HG03558 (cell line): ENCODE results near the gene PDCD6IP.
"Not testable (repeated sequence)": the region's sequence is repeated elsewhere in the genome, so short reads cannot be mapped to it uniquely, and the experiment has no call there.

Experiments used
- ATAC-seq: cut with Tn5 transposase; IDR thresholded peaks from one replicate; pipeline ENCODE4 v1.9.1; 2021; ENCODE audit warnings: moderate number of reproducible peaks; ENCODE audit not compliant: unreplicated experiment; ENCODE audit errors: extremely low read depth

The PDCD6IP gene

DNA sequence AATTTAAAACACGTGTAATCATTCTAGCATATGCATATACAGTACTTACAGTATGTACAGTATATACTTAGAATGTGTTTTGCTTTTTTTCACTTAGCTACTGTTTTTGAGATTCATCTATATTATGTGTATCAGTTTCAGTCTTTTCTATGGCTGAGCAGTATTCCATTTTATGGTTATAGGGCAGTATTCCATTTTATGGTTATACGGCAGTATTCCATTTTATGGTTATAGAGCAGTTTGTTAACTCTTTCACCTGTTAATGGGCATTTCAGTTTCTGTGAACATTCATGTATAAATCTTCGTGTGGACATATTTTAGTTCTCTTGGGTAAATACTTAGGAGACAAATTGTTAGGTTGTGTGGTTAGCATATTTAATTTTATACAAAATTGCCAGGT lies 40.9 kb downstream of the PDCD6IP start:
- no peak for ATAC-seq

DNA sequence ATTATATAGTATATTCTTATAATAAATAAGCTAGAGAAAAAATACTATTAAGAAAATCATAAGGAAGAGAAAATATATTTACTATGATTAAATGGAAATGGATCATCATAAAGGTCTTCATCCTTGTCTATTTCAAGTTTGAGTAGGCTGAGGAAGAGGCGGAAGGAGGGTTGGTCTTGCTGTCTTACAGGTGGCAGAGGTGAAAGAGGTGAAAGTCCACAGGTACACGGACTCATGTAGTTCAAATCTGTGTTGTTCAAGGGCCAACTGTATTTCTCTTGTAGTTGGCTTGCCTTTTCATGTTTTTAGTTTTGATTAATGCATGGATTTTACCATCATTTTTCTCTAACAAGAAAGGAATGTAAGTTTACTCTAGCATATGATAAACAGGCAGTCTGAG lies 41.7 kb downstream of the PDCD6IP start:
- no peak for ATAC-seq

- no peak for ATAC-seq
These were observed 50.4 kb downstream of the PDCD6IP start for GRCh38 chr3:33848624-33849347.

DNA sequence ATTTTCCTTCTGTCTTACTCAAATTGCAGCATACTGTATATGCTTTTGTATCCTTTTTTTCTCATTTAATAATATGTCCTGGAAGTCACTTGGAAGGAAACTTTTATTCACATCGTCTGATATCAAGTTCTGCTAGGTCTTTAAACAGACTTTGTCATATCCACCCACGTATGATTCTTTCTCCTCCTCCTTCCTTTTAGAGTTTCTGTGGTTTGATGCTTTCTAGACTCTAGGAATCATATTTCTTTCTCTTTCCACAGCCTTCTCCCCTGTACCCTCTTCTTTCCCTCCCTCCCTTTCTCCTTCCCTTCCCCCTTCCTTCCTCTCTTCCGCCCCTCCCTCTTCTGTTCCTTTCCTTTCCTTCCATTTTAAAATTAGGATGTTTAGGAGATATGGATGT lies 52.2 kb downstream of the PDCD6IP start:
- ATAC-seq, result not testable (repeated sequence)

DNA sequence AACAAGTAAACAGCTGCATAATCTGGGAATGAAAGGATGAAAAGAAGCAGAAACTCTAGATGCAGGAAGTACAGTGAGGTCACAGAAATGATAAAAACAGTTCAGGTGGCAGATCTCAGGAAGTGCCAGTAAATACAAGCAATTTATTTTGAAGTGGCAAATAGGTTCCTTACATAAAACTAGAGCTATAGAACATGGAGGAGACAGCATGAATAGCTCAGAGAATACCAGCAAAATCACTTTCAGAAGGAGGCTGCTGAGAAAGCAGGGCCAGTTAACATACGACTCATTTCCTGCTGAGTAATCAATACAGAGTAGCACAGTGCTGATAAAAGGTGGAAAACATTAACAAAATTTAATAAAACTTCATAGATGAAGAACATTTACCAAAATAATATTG lies 57.0 kb downstream of the PDCD6IP start:
- ATAC-seq, result not testable (repeated sequence)

GRCh38 chr3:33855884-33856546 lies 57.6 kb downstream of the PDCD6IP start:
- no peak for ATAC-seq

DNA sequence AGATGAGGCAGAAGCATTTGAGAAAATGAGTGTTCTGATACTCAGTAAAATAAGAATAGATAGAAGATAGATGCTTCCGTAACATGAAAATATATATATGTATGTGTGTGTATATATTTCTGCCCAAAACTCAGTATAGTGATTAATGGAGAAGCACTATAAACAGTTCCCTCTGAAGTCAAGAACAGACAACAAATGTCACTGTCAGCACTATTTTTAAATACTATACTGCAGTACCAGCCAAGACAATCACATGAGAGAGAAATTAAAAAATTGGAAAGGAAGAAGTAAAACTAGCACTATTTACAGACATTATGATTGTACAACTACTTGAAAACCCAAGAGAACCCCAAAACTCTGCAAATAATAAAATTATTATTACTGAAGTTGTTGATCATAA lies 59.3 kb downstream of the PDCD6IP start:
- not testable (repeated sequence) for ATAC-seq

DNA sequence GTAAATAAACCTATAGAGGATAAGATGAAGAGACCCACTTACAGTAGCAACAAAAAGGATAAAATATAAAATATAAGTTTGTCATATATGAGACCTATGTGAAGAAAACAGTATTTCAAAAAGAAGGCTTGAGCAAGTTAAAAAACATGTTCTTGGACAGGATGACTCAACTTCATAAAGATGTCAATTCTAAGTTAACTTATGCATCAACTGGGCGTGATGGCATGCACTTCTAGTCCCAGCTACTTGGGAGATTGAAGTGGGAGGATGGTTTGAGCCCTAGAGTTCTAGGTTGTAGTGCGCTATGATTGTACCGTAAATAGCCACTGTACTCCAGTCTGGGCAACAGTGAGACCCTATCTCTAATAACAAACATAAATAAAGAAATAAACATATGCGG lies 59.7 kb downstream of the PDCD6IP start:
- no peak for ATAC-seq

GRCh38 chr3:33860373-33861050 lies 62.1 kb downstream of the PDCD6IP start:
- ATAC-seq, result no peak

- no peak for ATAC-seq
These were observed 66.7 kb downstream of the PDCD6IP start for GRCh38 chr3:33865133-33865532.

DNA sequence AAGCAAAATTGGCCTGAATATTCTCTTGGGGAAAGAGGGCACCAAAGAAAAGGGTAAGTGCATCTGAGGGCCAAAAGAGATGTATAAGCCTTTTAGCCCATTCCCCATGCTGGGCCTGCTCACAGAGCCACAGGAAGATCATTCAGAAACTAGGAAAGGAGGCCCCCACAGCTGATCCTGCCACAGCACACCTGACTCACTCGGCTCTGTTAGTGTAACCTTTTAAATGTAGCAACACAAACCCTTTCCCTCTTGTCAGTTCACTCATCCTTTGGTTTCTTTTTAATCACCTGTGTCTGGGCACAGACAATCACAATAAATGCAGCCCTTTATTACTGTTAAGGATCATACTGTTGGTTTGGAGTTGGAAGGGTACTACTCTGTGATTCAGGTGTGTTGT lies 69.9 kb downstream of the PDCD6IP start:
- ATAC-seq, result no peak

DNA sequence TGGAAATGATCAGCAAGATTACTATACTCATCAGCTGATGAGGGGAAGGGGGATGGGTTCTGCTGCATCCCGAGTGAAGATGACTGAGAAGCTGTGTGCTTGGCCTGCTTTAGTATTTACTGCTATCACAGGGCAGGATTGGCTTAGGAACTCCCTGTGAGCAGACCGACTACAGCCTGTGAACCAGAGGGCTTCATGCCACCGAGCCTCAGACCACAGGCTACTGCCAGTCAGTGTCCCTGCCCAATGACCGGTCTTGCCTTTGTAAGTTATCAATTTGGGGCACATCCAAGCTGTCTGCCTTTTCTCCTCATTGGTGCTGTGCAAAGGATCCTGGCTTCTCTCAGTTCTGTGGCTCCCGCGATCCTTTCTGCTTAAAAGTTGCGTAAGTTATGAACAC lies 71.5 kb downstream of the PDCD6IP start:
- ATAC-seq, result no peak

DNA sequence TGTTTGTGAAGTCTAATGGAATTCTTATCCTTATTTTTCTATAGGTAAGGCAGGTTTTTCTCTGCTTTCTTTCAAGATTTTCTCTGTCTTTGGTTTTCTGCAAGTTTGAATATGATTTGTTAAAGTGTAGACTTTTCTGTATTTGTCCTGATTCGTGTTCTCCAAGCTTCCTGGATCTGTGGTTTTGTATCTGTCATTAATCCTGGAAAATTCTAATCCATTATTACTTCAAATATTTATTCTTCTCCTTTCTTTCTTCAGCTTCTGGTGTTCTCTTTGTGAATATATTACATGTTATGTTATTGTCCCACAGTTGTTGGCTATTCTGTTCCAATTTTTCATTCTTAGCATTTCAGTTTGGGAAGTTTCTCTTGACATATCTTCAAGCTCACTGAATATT lies 76.4 kb downstream of the PDCD6IP start:
- ATAC-seq, result no peak

GRCh38 chr3:33875680-33876079 lies 77.2 kb downstream of the PDCD6IP start:
- no peak for ATAC-seq

DNA sequence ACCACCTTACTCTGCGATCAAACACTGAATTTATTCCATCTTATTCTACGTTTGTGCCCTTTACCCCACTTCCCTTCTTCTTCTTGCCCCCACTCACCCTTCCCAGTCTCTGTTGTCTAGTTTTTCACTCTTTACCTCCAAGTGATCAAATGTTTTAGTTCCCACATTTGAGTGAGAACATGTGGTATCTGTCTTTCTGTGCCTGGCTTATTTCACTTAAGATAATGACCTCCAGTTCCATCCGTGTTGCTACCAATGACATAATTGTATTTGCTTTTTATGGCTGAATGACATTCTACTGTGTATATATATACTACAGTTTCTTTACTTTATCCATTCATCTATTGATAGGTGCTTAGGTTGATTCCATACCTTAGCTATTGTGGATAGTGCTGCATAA lies 78.8 kb downstream of the PDCD6IP start:
- no peak for ATAC-seq

GRCh38 chr3:33879540-33879939 lies 81.1 kb downstream of the PDCD6IP start:
- no peak for ATAC-seq

GRCh38 chr3:33881156-33882064 lies 83.0 kb downstream of the PDCD6IP start:
- ATAC-seq, result no peak

DNA sequence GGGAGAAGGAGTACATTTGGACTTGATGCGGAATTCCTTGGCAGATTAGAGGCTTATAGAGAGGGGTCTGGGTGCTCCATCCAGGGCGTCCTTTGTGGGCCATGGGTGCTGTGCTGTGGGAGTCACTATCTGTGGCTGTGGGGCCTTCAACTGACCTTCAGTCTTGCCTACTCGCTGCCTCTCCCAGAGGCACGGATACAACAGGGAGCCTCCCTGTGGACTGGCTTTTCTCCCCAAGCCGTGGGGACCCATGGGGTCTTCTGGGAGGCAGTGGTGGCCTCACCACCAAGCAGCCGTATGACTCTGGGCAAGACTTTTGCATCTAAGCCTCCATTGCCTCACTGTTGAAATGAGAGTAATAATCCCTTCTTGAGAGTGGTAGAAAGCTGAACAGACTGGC lies 83.9 kb downstream of the PDCD6IP start:
- ATAC-seq, result no peak

- no peak for ATAC-seq
These were observed 85.1 kb downstream of the PDCD6IP start for GRCh38 chr3:33883538-33883950.

DNA sequence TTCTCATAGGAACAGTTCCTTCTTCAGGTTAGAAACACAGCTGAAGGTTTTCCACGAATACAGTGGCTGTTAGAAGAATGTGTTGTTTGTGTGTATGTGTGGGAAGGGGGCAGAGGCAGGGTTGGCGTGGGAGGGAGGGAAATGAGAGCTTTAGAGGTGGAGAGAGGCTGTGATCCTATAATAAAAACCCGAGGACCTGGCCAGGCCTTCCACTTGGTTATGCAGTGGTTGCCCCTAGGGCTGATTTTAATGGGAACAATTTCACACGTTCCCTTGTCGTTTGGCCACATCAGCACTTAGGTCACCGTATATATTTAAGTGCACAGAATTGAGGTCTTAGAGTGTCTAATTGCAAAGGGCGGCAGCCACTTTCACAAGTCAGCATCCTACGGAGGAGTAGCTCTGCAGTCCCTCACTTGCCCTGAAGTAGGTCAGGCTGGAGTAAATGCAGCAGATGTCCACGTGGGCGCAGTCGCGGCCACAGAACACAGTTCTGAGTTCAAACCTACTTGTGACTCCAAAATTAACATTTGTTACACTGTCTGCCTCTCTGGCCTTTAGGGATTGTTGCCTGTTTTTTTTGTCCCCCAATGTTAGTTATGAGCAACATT lies 85.6 kb downstream of the PDCD6IP start:
- no peak for ATAC-seq
